Right renal cortex interstitium (tissue), 3 donors: ENCODE measurements around the gene DST. TPM values are rescaled to one million over a fixed set of nuclear protein-coding genes. Genes with fewer than 3 reads are reported as not detected.

Experiments
- DNase-seq, 3 donors: peaks; one replicate each; pipeline ENCODE4 v3.0.0-alpha.2; 2013; ENCODE audit warnings: low read depth in 3 of 3, low spot score in 2 of 3
- polyA plus RNA-seq, 3 donors: library from polyadenylated mRNA; unstranded; fragments of 120-200 nt; gene quantifications; one replicate each; pipeline ENCODE4 v1.2.1, GENCODE V29; 2013; ENCODE audit not compliant: insufficient read length in 3 of 3

Gene DST
- polyA plus RNA-seq, 3 donors = 173 to 216 (median 201) TPM

- no peak for DNase-seq
Measured at GRCh38 chr6:56540232-56541029, 102.3 kb downstream of the DST start.

- no peak for DNase-seq
Measured at GRCh38 chr6:56539527-56540105, 103.1 kb downstream of the DST start.

GRCh38 chr6:56538851-56539250, 103.8 kb downstream of the DST start:
- no peak for DNase-seq

- no peak for DNase-seq
Measured at GRCh38 chr6:56537223-56537770, 105.4 kb downstream of the DST start.

GRCh38 chr6:56536536-56536935, 106.2 kb downstream of the DST start:
- no peak for DNase-seq

- DNase-seq = no peak
Measured at GRCh38 chr6:56535626-56536025, 107.1 kb downstream of the DST start.

- no peak for DNase-seq
Measured at GRCh38 chr6:56534680-56535419, 107.8 kb downstream of the DST start.

- DNase-seq = no peak
Measured at GRCh38 chr6:56532766-56533551, 109.7 kb downstream of the DST start.

GRCh38 chr6:56531839-56532595, 110.7 kb downstream of the DST start:
- DNase-seq = no peak

GRCh38 chr6:56529594-56530191, 113.0 kb downstream of the DST start:
- DNase-seq = no peak

GRCh38 chr6:56528412-56528841, 114.3 kb downstream of the DST start:
- no peak for DNase-seq

- DNase-seq = no peak
Measured at GRCh38 chr6:56527934-56528333, 114.8 kb downstream of the DST start.

GRCh38 chr6:56526860-56527544, 115.7 kb downstream of the DST start:
- no peak for DNase-seq

GRCh38 chr6:56525974-56526789, 116.5 kb downstream of the DST start:
- DNase-seq = no peak

- no peak for DNase-seq
Measured at GRCh38 chr6:56524891-56525703, 117.6 kb downstream of the DST start.

GRCh38 chr6:56522495-56523270, 120.0 kb downstream of the DST start:
- DNase-seq = no peak
